Fibroblast of villous mesenchyme (primary cell): ENCODE measurements around the gene GALNT8. TPM values are rescaled to one million over a fixed set of nuclear protein-coding genes. Genes with fewer than 3 reads are reported as not detected.

Experiments
- DNase-seq: peaks from one replicate; pipeline ENCODE4 v3.0.0-alpha.2; 2010; ENCODE audit warnings: low read depth
- H3K4me3 ChIP-seq: 2 replicates; pipeline ENCODE4 v1.5.1; 2011; ENCODE audit warnings: low read depth, mild to moderate bottlenecking, low read length
- total RNA-seq: library from RNA; depleted of rRNA; stranded (reverse); fragments of >200 nt; gene quantifications from 2 replicates; pipeline ENCODE4 v1.2.3, GENCODE V29; 2012
- TF ChIP-seq, protein P1 (sequence below): IDR thresholded peaks from 2 replicates; pipeline ENCODE4 v1.5.1; 2012; ENCODE audit warnings: low read depth, mild to moderate bottlenecking, low read length; ENCODE audit not compliant: insufficient read depth

Gene GALNT8, protein sequence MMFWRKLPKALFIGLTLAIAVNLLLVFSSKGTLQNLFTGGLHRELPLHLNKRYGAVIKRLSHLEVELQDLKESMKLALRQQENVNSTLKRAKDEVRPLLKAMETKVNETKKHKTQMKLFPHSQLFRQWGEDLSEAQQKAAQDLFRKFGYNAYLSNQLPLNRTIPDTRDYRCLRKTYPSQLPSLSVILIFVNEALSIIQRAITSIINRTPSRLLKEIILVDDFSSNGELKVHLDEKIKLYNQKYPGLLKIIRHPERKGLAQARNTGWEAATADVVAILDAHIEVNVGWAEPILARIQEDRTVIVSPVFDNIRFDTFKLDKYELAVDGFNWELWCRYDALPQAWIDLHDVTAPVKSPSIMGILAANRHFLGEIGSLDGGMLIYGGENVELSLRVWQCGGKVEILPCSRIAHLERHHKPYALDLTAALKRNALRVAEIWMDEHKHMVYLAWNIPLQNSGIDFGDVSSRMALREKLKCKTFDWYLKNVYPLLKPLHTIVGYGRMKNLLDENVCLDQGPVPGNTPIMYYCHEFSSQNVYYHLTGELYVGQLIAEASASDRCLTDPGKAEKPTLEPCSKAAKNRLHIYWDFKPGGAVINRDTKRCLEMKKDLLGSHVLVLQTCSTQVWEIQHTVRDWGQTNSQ
- under 0.01 TPM in 2 replicates for total RNA-seq

DNA sequence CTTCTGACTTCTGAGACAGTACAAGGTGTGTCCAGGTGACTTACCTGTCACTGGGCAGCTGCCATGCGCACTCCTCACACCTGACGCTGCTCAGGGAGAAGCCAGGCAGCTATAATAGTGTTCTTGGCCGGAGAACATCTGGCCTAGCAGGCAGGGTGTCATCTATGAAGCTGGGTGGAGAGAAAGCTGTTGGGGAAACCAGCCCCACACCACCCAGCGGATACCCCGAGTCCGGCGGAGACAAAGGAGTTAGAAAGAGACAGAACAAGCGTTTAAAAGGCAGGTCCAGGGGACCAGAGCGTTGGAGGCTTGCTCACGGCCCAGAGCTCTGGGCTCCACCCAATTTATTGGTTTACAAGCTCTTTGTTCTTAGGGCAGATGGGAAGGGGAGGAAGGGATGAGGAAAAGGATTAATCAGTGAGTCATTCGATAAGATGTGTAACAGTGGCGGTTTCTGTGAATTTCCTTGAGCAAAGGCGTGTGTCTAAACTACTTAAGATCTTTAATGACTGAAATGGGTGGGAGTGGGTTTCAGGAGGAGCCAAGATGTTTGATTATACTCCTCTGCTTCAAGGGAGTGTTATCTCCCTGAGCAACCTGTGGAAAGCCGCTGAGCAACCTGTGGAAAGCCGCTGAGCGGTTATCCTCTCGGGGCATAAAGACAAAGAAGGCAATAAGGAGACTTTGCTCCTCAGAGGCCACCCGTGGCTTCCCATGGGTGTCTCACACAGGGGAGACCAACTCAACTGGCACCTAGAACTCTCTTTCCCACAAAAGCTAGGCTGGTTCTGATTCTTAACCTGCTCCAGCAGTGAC is at the start of gene GALNT8:
GALNT8 (plus strand) TSS at position 580 of the 816 bp plus-strand sequence. CDS start 278 bp downstream, outside the sequence.
- TF ChIP-seq, protein P1, sequence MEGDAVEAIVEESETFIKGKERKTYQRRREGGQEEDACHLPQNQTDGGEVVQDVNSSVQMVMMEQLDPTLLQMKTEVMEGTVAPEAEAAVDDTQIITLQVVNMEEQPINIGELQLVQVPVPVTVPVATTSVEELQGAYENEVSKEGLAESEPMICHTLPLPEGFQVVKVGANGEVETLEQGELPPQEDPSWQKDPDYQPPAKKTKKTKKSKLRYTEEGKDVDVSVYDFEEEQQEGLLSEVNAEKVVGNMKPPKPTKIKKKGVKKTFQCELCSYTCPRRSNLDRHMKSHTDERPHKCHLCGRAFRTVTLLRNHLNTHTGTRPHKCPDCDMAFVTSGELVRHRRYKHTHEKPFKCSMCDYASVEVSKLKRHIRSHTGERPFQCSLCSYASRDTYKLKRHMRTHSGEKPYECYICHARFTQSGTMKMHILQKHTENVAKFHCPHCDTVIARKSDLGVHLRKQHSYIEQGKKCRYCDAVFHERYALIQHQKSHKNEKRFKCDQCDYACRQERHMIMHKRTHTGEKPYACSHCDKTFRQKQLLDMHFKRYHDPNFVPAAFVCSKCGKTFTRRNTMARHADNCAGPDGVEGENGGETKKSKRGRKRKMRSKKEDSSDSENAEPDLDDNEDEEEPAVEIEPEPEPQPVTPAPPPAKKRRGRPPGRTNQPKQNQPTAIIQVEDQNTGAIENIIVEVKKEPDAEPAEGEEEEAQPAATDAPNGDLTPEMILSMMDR, result no peak
- no peak within 1 kb of the TSS for H3K4me3 ChIP-seq
- no peak for DNase-seq

DNA sequence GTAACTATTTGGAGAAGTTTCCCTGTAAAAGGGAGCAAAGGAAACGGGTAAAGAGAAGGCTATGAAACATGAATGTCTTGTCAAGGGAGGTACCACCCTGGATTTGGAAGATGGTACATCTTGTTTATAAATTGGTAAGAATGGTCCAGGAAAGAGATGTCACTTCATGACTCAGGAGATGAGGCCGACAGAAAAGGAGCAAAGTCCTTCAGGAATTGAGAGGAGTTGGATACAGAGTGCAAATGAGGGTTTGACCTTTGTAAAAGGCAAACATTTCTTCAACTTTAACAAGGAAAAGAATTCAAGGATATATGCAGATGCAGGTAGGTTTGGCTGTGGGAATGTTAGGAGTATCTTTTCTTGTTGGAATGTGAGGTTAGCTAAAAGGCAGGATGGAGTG is 40.5 kb upstream of the GALNT8 start:
- no peak for DNase-seq
- TF ChIP-seq, protein P1, result no peak
- H3K4me3 ChIP-seq, result no peak overlapping the region

DNA sequence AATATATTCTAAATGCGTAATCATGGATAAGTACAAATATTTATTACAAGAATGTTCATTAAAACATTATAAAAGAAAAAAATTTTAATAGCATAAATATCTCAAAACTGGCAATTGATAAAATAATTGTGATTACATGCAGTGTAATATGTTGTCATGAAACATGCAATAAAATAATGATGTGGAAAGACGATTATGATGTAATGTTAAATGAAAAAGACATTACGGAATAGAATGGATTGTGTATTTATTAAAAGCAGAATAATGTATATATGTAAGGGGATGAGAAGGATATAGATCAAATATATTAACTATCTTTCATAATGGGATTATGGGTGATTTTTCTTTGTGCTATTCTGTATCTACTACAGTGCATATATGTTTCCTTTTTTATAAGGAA is 38.5 kb upstream of the GALNT8 start:
- TF ChIP-seq, protein P1, result no peak
- no peak for DNase-seq
- no peak overlapping the region for H3K4me3 ChIP-seq

DNA sequence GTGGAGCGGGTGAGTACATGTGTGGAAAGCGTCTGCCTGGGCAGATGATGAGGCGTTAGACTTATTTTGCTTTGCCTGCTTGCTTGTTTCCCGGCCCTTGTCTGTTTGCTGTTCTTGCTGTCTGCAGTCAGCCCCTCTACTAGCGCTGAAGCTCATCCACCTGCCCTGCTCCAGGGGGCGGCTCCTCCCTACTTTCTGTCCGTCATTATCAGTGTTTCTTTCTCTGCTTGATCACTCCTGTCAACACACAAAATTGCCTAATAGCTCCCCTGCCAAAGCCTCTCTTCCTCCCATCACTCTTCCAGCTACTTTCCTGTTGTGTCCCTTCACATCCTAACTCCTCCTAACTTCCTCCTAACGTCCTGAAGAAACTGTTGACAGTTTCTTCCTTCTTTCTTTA is 34.9 kb upstream of the GALNT8 start:
- H3K4me3 ChIP-seq, result no peak overlapping the region
- no peak for DNase-seq
- TF ChIP-seq, protein P1, result no peak

DNA sequence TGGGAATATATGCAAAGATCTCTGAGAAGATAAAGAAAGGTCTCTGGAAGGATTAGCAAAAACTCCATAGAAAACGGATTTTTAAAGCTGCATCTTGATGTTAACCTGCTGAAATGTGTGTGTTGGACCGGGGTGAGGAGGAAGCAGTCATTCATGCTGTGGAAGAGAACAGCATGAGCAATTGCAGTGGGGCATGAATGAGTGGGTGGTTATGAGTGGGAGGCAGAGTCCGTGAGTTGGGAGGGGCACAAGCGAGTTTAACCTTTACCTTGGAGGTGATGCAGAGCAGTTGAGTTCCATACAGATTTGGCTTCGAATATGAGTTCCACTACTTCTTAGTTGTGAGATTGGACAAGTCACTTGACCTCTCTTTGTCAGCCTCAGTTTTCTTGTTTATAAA is 29.4 kb upstream of the GALNT8 start:
- no peak overlapping the region for H3K4me3 ChIP-seq
- TF ChIP-seq, protein P1, result no peak
- DNase-seq, result no peak

DNA sequence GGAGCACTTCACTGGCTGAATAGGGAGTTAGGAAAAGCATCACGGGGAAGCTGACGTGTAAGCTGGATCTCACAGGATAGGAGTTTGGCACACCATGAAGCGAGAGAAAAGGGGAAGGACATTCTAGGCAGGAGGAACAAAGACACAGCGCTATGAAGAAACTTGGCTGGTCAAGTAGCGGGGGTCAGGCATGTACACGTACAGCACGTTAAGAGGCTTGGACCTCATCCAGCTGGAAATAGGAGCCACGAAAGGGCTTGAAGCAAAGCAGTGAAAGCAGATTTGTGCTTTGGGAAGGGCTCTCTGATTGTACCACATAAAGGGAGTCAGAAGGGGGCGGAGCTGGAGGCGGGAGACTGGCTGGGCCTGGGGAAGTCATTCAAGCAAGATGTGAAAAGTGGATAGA is 19.6 kb upstream of the GALNT8 start:
- peak; percentile 62 for DNase-seq
- TF ChIP-seq, protein P1, result no peak
- H3K4me3 ChIP-seq, result no peak overlapping the region
